OCI-LY1 (cell line): ENCODE measurements around the gene CFAP61.

Source experiments
- H2AFZ ChIP-seq: fragments of 200-600 bp; sonication (generic), shearing (Covaris generic); 2 replicates; pipeline ENCODE4 v1.6.0; 2014; ENCODE audit warnings: antibody characterized with exemption, mild to moderate bottlenecking, low read length
- H3F3A ChIP-seq: fragments of 200-600 bp; sonication (generic), shearing (Covaris generic); 2 replicates; pipeline ENCODE4 v1.6.0; 2014; ENCODE audit warnings: mild to moderate bottlenecking, antibody characterized with exemption, low read length, moderate library complexity; ENCODE audit not compliant: insufficient read depth
- H3K27ac ChIP-seq: fragments of 200-600 bp; sonication (generic); 2 replicates; pipeline ENCODE4 v1.5.1; 2014; ENCODE audit warnings: low read length, mixed run types, mild to moderate bottlenecking, low read depth; ENCODE audit not compliant: poor library complexity, severe bottlenecking
- H3K27me3 ChIP-seq: fragments of 200-600 bp; sonication (generic); 2 replicates; pipeline ENCODE4 v1.6.0; 2014; ENCODE audit warnings: antibody characterized with exemption, mild to moderate bottlenecking, low read length, moderate library complexity; ENCODE audit not compliant: insufficient read depth
- H3K36me3 ChIP-seq: fragments of 200-600 bp; sonication (generic); 2 replicates; pipeline ENCODE4 v1.6.1; 2014; ENCODE audit warnings: mild to moderate bottlenecking, antibody characterized with exemption, low read length, moderate library complexity, mixed read lengths; ENCODE audit not compliant: insufficient read depth
- H3K4me1 ChIP-seq: fragments of 200-600 bp; sonication (generic); 2 replicates; pipeline ENCODE4 v1.5.1; 2014; ENCODE audit warnings: mild to moderate bottlenecking, low read length, moderate library complexity; ENCODE audit not compliant: insufficient read depth, severe bottlenecking
- H3K4me2 ChIP-seq: fragments of 200-600 bp; sonication (generic), shearing (Covaris generic); 2 replicates; pipeline ENCODE4 v1.6.1; 2014; ENCODE audit warnings: low read length
- H3K4me3 ChIP-seq: fragments of 200-600 bp; sonication (generic); 2 replicates; pipeline ENCODE4 v1.5.1; 2014; ENCODE audit warnings: low read length, low read depth, mild to moderate bottlenecking, mixed read lengths; ENCODE audit not compliant: poor library complexity, severe bottlenecking
- H3K79me2 ChIP-seq: fragments of 200-600 bp; shearing (Covaris generic); 2 replicates; pipeline ENCODE4 v1.6.1; 2016; ENCODE audit warnings: mixed run types, low read length, mixed read lengths; ENCODE audit not compliant: insufficient read depth
- H3K9ac ChIP-seq: fragments of 200-600 bp; sonication (generic), shearing (Covaris generic); 2 replicates; pipeline ENCODE4 v1.6.1; 2014; ENCODE audit warnings: mild to moderate bottlenecking, low read length, mixed read lengths
- H3K9me2 ChIP-seq: fragments of 200-600 bp; sonication (generic), shearing (Covaris generic); 2 replicates; pipeline ENCODE4 v1.6.1; 2014; ENCODE audit warnings: low read depth, mild to moderate bottlenecking, low read length, mixed read lengths
- H3K9me3 ChIP-seq: fragments of 200-600 bp; shearing (Covaris generic); 2 replicates; pipeline ENCODE4 v1.6.1; 2014; ENCODE audit warnings: low read length, mixed read lengths
- H4K20me1 ChIP-seq: fragments of 200-600 bp; sonication (generic), shearing (Covaris generic); 2 replicates; pipeline ENCODE4 v1.6.0; 2016; ENCODE audit warnings: mild to moderate bottlenecking, low read length; ENCODE audit not compliant: insufficient read depth
- CTCF ChIP-seq: fragments of 200-600 bp; sonication (generic), shearing (Covaris generic); IDR thresholded peaks from 2 replicates; pipeline ENCODE4 v1.5.1; 2017; ENCODE audit warnings: mild to moderate bottlenecking, antibody characterized with exemption, low read length, moderate library complexity, mixed read lengths
- EZH2 ChIP-seq: fragments of 200-600 bp; sonication (generic), shearing (Covaris generic); IDR thresholded peaks from 2 replicates; pipeline ENCODE4 v1.8.0; 2017; ENCODE audit warnings: borderline replicate concordance, mixed run types, mild to moderate bottlenecking, antibody characterized with exemption, low read length, moderate library complexity, mixed read lengths

CFAP61 gene

GRCh38 chr20:20020908-20021307 lies 31.4 kb upstream of the CFAP61 start:
- Histone ChIP-seq H3K79me2 (peaks cover 67% of the 10 kb centered on the region), H3K9ac (no peak overlapping the region), H4K20me1 (no peaks in the 10 kb centered on the region), H2AFZ (no peak overlapping the region), H3K4me3 (no peak overlapping the region), H3K27me3 (no peaks in the 10 kb centered on the region), H3K4me1 (peaks cover 35% of the 10 kb centered on the region), H3K9me3 (no peaks in the 10 kb centered on the region), H3K9me2 (no peaks in the 10 kb centered on the region), H3F3A (no peaks in the 10 kb centered on the region), H3K27ac (no peak overlapping the region), H3K36me3 (peaks cover 44% of the 10 kb centered on the region), H3K4me2 (no peak overlapping the region)
- TF ChIP-seq CTCF (no peak), EZH2 (no peak)

GRCh38 chr20:20021835-20022234 lies 30.5 kb upstream of the CFAP61 start:
- Histone ChIP-seq H3K9me2 (no peaks in the 10 kb centered on the region), H3K4me3 (no peak overlapping the region), H3K27ac (no peak overlapping the region), H4K20me1 (no peaks in the 10 kb centered on the region), H3K79me2 (peaks cover 67% of the 10 kb centered on the region), H3F3A (no peaks in the 10 kb centered on the region), H3K4me2 (no peak overlapping the region), H3K4me1 (peaks cover 31% of the 10 kb centered on the region), H3K27me3 (no peaks in the 10 kb centered on the region), H3K9ac (no peak overlapping the region), H2AFZ (no peak overlapping the region), H3K36me3 (peaks cover 54% of the 10 kb centered on the region), H3K9me3 (no peaks in the 10 kb centered on the region)
- TF ChIP-seq EZH2 (no peak), CTCF (no peak)

- no peak overlapping the region for H3K27ac ChIP-seq
- H3K4me1 ChIP-seq = peaks cover 29% of the 10 kb centered on the region
Measured at GRCh38 chr20:20022498-20022897, 29.8 kb upstream of the CFAP61 start.

More at GRCh38 chr20:20022498-20022897, 29.8 kb upstream of the CFAP61 start:
- Histone ChIP-seq H3K79me2 (peaks cover 66% of the 10 kb centered on the region), H3K9me2 (no peaks in the 10 kb centered on the region), H3K9me3 (no peaks in the 10 kb centered on the region), H3K36me3 (peaks cover 60% of the 10 kb centered on the region), H2AFZ (no peak overlapping the region), H4K20me1 (no peaks in the 10 kb centered on the region), H3K27me3 (no peaks in the 10 kb centered on the region), H3K4me2 (no peak overlapping the region), H3K9ac (no peak overlapping the region), H3F3A (no peaks in the 10 kb centered on the region), H3K4me3 (no peak overlapping the region)
- TF ChIP-seq EZH2 (no peak), CTCF (no peak)
